ENCODE results near the gene FBXO47. TPM values are rescaled to one million over a fixed set of nuclear protein-coding genes. Genes with fewer than 3 reads are reported as not detected.

The FBXO47 gene
- total and polyA plus RNA-seq, 10 of the 15 experiments (the other 5 are each of a cell fraction or from before 2014, with no cell fraction given) = 0.04 to 0.06 (median 0.06) TPM; not detected in 7

- Histone ChIP-seq H3K27me3 (replicated peaks in 1 of 2; ENCODE audit: control insufficient read depth in 2 of 2, insufficient read depth in 2 of 2, low read length in 1 of 2) (no peaks in the 10 kb centered on the region), H3K4me3 (no peak overlapping the region), H3K9me3 (replicated peaks; ENCODE audit: control insufficient read depth, insufficient read depth, low read length) (no peaks in the 10 kb centered on the region), H3K27ac (ENCODE audit: control insufficient read depth, insufficient read depth) (no peak overlapping the region), H3K4me2 (ENCODE audit: control insufficient read depth, insufficient read depth) (no peak overlapping the region), H3K36me3 (ENCODE audit: control insufficient read depth in 2 of 2, insufficient read depth in 2 of 2, low read length in 1 of 2) (no peaks in the 10 kb centered on the region), H3K9ac (ENCODE audit: control insufficient read depth, insufficient read depth, low read length) (no peak overlapping the region), H4K20me1 (ENCODE audit: control insufficient read depth, insufficient read depth) (no peaks in the 10 kb centered on the region), H2AFZ (ENCODE audit: control insufficient read depth, low read depth, low read length) (no peak overlapping the region), H3K79me2 (ENCODE audit: control insufficient read depth, insufficient read depth, low read length) (no peaks in the 10 kb centered on the region), H3K4me1 (ENCODE audit: control insufficient read depth, insufficient read depth, low read length) (no peaks in the 10 kb centered on the region)
- ChIA-PET SMC1A (ENCODE audit: uncharacterized antibody, unreplicated experiment) (no interaction called here), POLR2A (no interaction called here), RAD21 (ENCODE audit: unreplicated experiment) (no interaction called here), CTCF (no interaction called here)
- intact Hi-C loops (cut with micrococcal nuclease; ENCODE audit: unreplicated experiment) = no loop called here
- BruUV-seq (replicated peaks) = no TSS peak
- WGBS (ENCODE audit: insufficient coverage, insufficient replicate concordance, low lambda C conversion rate, missing lambda C conversion rate) = 46% methylated on average over 7 of the region's 7 CpGs
- FAIRE-seq = no peak
- in situ Hi-C loops (cut with MboI) = no loop called here
- ATAC-seq = no peak
- DNase-seq (ENCODE audit: low read depth, low spot score) = no peak
- no peak for TF ChIP-seq NR2F1 (conservative IDR thresholded peaks at IDR 0.05)
- no peak for TF ChIP-seq ASH2L (IDR thresholded peaks at IDR 0.05; ENCODE audit: borderline replicate concordance, low read depth)
- TF ChIP-seq NFYA (IDR thresholded peaks at IDR 0.05; ENCODE audit: borderline replicate concordance, low read depth, low read length) = no peak
- TF ChIP-seq, protein P1, sequence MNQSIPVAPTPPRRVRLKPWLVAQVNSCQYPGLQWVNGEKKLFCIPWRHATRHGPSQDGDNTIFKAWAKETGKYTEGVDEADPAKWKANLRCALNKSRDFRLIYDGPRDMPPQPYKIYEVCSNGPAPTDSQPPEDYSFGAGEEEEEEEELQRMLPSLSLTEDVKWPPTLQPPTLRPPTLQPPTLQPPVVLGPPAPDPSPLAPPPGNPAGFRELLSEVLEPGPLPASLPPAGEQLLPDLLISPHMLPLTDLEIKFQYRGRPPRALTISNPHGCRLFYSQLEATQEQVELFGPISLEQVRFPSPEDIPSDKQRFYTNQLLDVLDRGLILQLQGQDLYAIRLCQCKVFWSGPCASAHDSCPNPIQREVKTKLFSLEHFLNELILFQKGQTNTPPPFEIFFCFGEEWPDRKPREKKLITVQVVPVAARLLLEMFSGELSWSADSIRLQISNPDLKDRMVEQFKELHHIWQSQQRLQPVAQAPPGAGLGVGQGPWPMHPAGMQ (IDR thresholded peaks at IDR 0.05; ENCODE audit: borderline replicate concordance) = no peak
- TF ChIP-seq, protein P2, sequence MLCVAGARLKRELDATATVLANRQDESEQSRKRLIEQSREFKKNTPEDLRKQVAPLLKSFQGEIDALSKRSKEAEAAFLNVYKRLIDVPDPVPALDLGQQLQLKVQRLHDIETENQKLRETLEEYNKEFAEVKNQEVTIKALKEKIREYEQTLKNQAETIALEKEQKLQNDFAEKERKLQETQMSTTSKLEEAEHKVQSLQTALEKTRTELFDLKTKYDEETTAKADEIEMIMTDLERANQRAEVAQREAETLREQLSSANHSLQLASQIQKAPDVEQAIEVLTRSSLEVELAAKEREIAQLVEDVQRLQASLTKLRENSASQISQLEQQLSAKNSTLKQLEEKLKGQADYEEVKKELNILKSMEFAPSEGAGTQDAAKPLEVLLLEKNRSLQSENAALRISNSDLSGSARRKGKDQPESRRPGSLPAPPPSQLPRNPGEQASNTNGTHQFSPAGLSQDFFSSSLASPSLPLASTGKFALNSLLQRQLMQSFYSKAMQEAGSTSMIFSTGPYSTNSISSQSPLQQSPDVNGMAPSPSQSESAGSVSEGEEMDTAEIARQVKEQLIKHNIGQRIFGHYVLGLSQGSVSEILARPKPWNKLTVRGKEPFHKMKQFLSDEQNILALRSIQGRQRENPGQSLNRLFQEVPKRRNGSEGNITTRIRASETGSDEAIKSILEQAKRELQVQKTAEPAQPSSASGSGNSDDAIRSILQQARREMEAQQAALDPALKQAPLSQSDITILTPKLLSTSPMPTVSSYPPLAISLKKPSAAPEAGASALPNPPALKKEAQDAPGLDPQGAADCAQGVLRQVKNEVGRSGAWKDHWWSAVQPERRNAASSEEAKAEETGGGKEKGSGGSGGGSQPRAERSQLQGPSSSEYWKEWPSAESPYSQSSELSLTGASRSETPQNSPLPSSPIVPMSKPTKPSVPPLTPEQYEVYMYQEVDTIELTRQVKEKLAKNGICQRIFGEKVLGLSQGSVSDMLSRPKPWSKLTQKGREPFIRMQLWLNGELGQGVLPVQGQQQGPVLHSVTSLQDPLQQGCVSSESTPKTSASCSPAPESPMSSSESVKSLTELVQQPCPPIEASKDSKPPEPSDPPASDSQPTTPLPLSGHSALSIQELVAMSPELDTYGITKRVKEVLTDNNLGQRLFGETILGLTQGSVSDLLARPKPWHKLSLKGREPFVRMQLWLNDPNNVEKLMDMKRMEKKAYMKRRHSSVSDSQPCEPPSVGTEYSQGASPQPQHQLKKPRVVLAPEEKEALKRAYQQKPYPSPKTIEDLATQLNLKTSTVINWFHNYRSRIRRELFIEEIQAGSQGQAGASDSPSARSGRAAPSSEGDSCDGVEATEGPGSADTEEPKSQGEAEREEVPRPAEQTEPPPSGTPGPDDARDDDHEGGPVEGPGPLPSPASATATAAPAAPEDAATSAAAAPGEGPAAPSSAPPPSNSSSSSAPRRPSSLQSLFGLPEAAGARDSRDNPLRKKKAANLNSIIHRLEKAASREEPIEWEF (IDR thresholded peaks at IDR 0.05; ENCODE audit: insufficient replicate concordance, low read depth, low read length) = no peak
- TF ChIP-seq NR2C2 (IDR thresholded peaks at IDR 0.05; ENCODE audit: borderline replicate concordance, control insufficient read depth, insufficient read length, low read depth) = no peak
- no peak for TF ChIP-seq ATF7 (IDR thresholded peaks at IDR 0.05; ENCODE audit: low read depth)
- TF ChIP-seq ZNF24 (IDR thresholded peaks at IDR 0.05) = no peak
- TF ChIP-seq ZBTB4 (CRISPR knock-in tag; IDR thresholded peaks at IDR 0.05) = no peak
- no peak for TF ChIP-seq HDGF (IDR thresholded peaks at IDR 0.05)
- TF ChIP-seq CHD2 (IDR thresholded peaks at IDR 0.05; ENCODE audit: borderline replicate concordance, low read depth, low read length) = no peak
- no peak for TF ChIP-seq MYC (IDR thresholded peaks at IDR 0.05; ENCODE audit: insufficient read depth, insufficient read length, insufficient replicate concordance, low read length, severe bottlenecking)
Measured at GRCh38 chr17:39012725-39013124, 45.5 kb upstream of the FBXO47 start.
